HG03354 (cell line): Measurements from ENCODE around the gene SERP2.

Source experiments
- ATAC-seq: cut with Tn5 transposase; IDR thresholded peaks from one replicate; pipeline ENCODE4 v1.9.1; 2021; ENCODE audit warnings: mild to moderate bottlenecking; ENCODE audit not compliant: unreplicated experiment, poor library complexity, severe bottlenecking

The SERP2 gene

GRCh38 chr13:44404261-44405132, 30.9 kb downstream of the SERP2 start:
- ATAC-seq: no peak

- ATAC-seq: no peak
These were observed 33.0 kb downstream of the SERP2 start for GRCh38 chr13:44406617-44407016.

- ATAC-seq: no peak
These were observed 33.8 kb downstream of the SERP2 start for GRCh38 chr13:44407379-44407778.

- no peak for ATAC-seq
These were observed 34.3 kb downstream of the SERP2 start for GRCh38 chr13:44407891-44408290.

GRCh38 chr13:44409595-44409994, 36.0 kb downstream of the SERP2 start:
- no peak for ATAC-seq

- ATAC-seq: no peak
These were observed 36.8 kb downstream of the SERP2 start for GRCh38 chr13:44410328-44410859.

GRCh38 chr13:44411841-44412240, 38.2 kb downstream of the SERP2 start:
- no peak for ATAC-seq

GRCh38 chr13:44412346-44412935, 38.8 kb downstream of the SERP2 start:
- no peak for ATAC-seq

- no peak for ATAC-seq
These were observed 39.5 kb downstream of the SERP2 start for GRCh38 chr13:44413095-44413494.

- ATAC-seq: no peak
These were observed 41.1 kb downstream of the SERP2 start for GRCh38 chr13:44414716-44415115.

- no peak for ATAC-seq
These were observed 42.2 kb downstream of the SERP2 start for GRCh38 chr13:44415815-44416214.

- no peak for ATAC-seq
These were observed 42.7 kb downstream of the SERP2 start for GRCh38 chr13:44416301-44416700.

- no peak for ATAC-seq
These were observed 43.1 kb downstream of the SERP2 start for GRCh38 chr13:44416744-44417143.

GRCh38 chr13:44417446-44417845, 43.8 kb downstream of the SERP2 start:
- no peak for ATAC-seq

- ATAC-seq: no peak
These were observed 44.3 kb downstream of the SERP2 start for GRCh38 chr13:44417876-44418275.

- ATAC-seq: no peak
These were observed 47.0 kb downstream of the SERP2 start for GRCh38 chr13:44420376-44421220.

- no peak for ATAC-seq
These were observed 48.4 kb downstream of the SERP2 start for GRCh38 chr13:44421853-44422525.

GRCh38 chr13:44422755-44423643, 49.4 kb downstream of the SERP2 start:
- no peak for ATAC-seq

- no peak for ATAC-seq
These were observed 50.2 kb downstream of the SERP2 start for GRCh38 chr13:44423824-44424223.
